Parathyroid adenoma (tissue), 2 donors: ENCODE data around the gene CNTN6.

Experiments used
- H2AFZ ChIP-seq: fragments of 300-600 bp; sonication (generic); one replicate; pipeline ENCODE4 v1.7.0; 2017; ENCODE audit warnings: antibody characterized with exemption, mild to moderate bottlenecking
- H3K27ac ChIP-seq: fragments of 300-600 bp; sonication (generic); one replicate; pipeline ENCODE4 v1.7.0; 2017
- H3K27me3 ChIP-seq: fragments of 300-600 bp; sonication (generic); one replicate; pipeline ENCODE4 v1.7.0; 2017; ENCODE audit warnings: low read length; ENCODE audit not compliant: control insufficient read depth, insufficient read depth
- H3K36me3 ChIP-seq: fragments of 300-600 bp; sonication (generic); one replicate; pipeline ENCODE4 v1.7.0; 2017; ENCODE audit warnings: low read length; ENCODE audit not compliant: control insufficient read depth, insufficient read depth
- H3K4me1 ChIP-seq: fragments of 300-600 bp; sonication (generic); one replicate; pipeline ENCODE4 v1.7.0; 2017; ENCODE audit warnings: control low read depth
- H3K4me2 ChIP-seq: fragments of 300-600 bp; sonication (generic); one replicate; pipeline ENCODE4 v1.7.0; 2017; ENCODE audit warnings: low read length
- H3K4me3 ChIP-seq: fragments of 300-600 bp; sonication (generic); one replicate; pipeline ENCODE4 v1.7.0; 2017; ENCODE audit warnings: low read depth, low read length
- H3K79me2 ChIP-seq: fragments of 300-600 bp; sonication (generic); one replicate; pipeline ENCODE4 v1.7.0; 2017; ENCODE audit warnings: control low read depth
- H3K9ac ChIP-seq: fragments of 300-600 bp; sonication (generic); one replicate; pipeline ENCODE4 v1.7.0; 2017; ENCODE audit warnings: mild to moderate bottlenecking
- H3K9me3 ChIP-seq: fragments of 300-600 bp; sonication (generic); one replicate; pipeline ENCODE4 v1.7.0; 2017; ENCODE audit warnings: low read length; ENCODE audit not compliant: control insufficient read depth
- CTCF ChIP-seq: fragments of 300-600 bp; sonication (generic); IDR thresholded peaks from one replicate; pipeline ENCODE4 v1.7.0; 2017; ENCODE audit warnings: antibody characterized with exemption, mild to moderate bottlenecking
- donor health status: primary hyperparathyroidism.

Gene CNTN6

GRCh38 chr3:1195947-1196346 lies 103.1 kb downstream of the CNTN6 start:
- H2AFZ ChIP-seq, result no peak overlapping the region
- no peak overlapping the region for H3K27ac ChIP-seq
- H3K9ac ChIP-seq, result no peak overlapping the region
- no peaks in the 10 kb centered on the region for H3K27me3 ChIP-seq
- no peak for TF ChIP-seq CTCF
- no peaks in the 10 kb centered on the region for H3K4me1 ChIP-seq
- no peaks in the 10 kb centered on the region for H3K36me3 ChIP-seq
- peaks cover 4% of the 10 kb centered on the region for H3K9me3 ChIP-seq
- no peak overlapping the region for H3K4me3 ChIP-seq
- no peak overlapping the region for H3K4me2 ChIP-seq
- no peaks in the 10 kb centered on the region for H3K79me2 ChIP-seq

- Histone ChIP-seq H3K4me1 (no peaks in the 10 kb centered on the region), H3K27me3 (no peaks in the 10 kb centered on the region), H3K9me3 (peaks cover 4% of the 10 kb centered on the region), H3K4me2 (no peak overlapping the region), H3K9ac (no peak overlapping the region), H3K36me3 (no peaks in the 10 kb centered on the region), H3K4me3 (no peak overlapping the region), H3K79me2 (no peaks in the 10 kb centered on the region), H3K27ac (no peak overlapping the region), H2AFZ (no peak overlapping the region)
- no peak for TF ChIP-seq CTCF
These were observed 104.2 kb downstream of the CNTN6 start for GRCh38 chr3:1197051-1197450.

- no peak for TF ChIP-seq CTCF
- H3K27me3 ChIP-seq, result no peaks in the 10 kb centered on the region
- no peaks in the 10 kb centered on the region for H3K9me3 ChIP-seq
- no peak overlapping the region for H3K9ac ChIP-seq
- no peaks in the 10 kb centered on the region for H3K36me3 ChIP-seq
- H3K4me1 ChIP-seq, result no peaks in the 10 kb centered on the region
- H3K79me2 ChIP-seq, result no peaks in the 10 kb centered on the region
- no peak overlapping the region for H2AFZ ChIP-seq
- no peak overlapping the region for H3K27ac ChIP-seq
- no peak overlapping the region for H3K4me2 ChIP-seq
- no peak overlapping the region for H3K4me3 ChIP-seq
These were observed 107.5 kb downstream of the CNTN6 start for GRCh38 chr3:1200371-1200770.

- Histone ChIP-seq H3K4me1 (no peaks in the 10 kb centered on the region), H3K9ac (no peak overlapping the region)
- TF ChIP-seq CTCF, result no peak
These were observed 115.1 kb downstream of the CNTN6 start for GRCh38 chr3:1207904-1208303.

GRCh38 chr3:1214933-1215332 lies 122.1 kb downstream of the CNTN6 start:
- H3K9me3 ChIP-seq, result no peaks in the 10 kb centered on the region
- no peaks in the 10 kb centered on the region for H3K36me3 ChIP-seq
- H3K27ac ChIP-seq, result no peak overlapping the region
- no peak overlapping the region for H3K4me2 ChIP-seq
- H3K4me1 ChIP-seq, result no peaks in the 10 kb centered on the region
- no peak overlapping the region for H2AFZ ChIP-seq
- no peak overlapping the region for H3K4me3 ChIP-seq
- no peaks in the 10 kb centered on the region for H3K27me3 ChIP-seq
- H3K9ac ChIP-seq, result no peak overlapping the region
- no peak for TF ChIP-seq CTCF
- H3K79me2 ChIP-seq, result no peaks in the 10 kb centered on the region

More at GRCh38 chr3:1207904-1208303, 115.1 kb downstream of the CNTN6 start:
- Histone ChIP-seq H3K36me3 (no peaks in the 10 kb centered on the region), H3K27me3 (no peaks in the 10 kb centered on the region), H2AFZ (no peak overlapping the region), H3K4me2 (no peak overlapping the region), H3K9me3 (no peaks in the 10 kb centered on the region), H3K79me2 (no peaks in the 10 kb centered on the region), H3K27ac (no peak overlapping the region), H3K4me3 (no peak overlapping the region)
